OCI-LY7 (cell line): ENCODE data around the gene HDAC7. TPM values are rescaled to one million over a fixed set of nuclear protein-coding genes. Genes with fewer than 3 reads are reported as not detected.

Source experiments
- BruUV-seq: library from RNA; stranded (reverse); fragments of 400-500 nt; replicated peaks from 2 replicates; lab custom pipeline; 2021; lab: Mats Ljungman, UMichigan
- CTCF ChIA-PET: fragments of 300-600 bp; sonication (Branson Sonifier 250); formaldehyde crosslinking; loops from one replicate; lab custom pipeline; 2022; ENCODE audit warnings: antibody characterized with exemption; ENCODE audit not compliant: unreplicated experiment; lab: Charles Lee
- POLR2A ChIA-PET: fragments of 300-600 bp; sonication (Branson Sonifier 250); formaldehyde crosslinking; loops from one replicate; lab custom pipeline; 2022; ENCODE audit warnings: antibody characterized with exemption; lab: Charles Lee
- DNase-seq: peaks from one replicate; pipeline ENCODE4 v3.0.0-alpha.2; 2015; ENCODE audit warnings: low spot score
- H2AFZ ChIP-seq: fragments of 200-600 bp; sonication (generic), shearing (Covaris generic); 2 replicates; pipeline ENCODE4 v1.6.1; 2014; ENCODE audit warnings: mild to moderate bottlenecking, antibody characterized with exemption, low read length, moderate library complexity
- H3K27ac ChIP-seq: fragments of 200-600 bp; sonication (generic); 2 replicates; pipeline ENCODE4 v1.5.1; 2014; ENCODE audit warnings: mixed run types, low read depth, mild to moderate bottlenecking, moderate library complexity, low read length, inconsistent platforms; ENCODE audit not compliant: poor library complexity, severe bottlenecking
- H3K36me3 ChIP-seq: fragments of 200-600 bp; sonication (generic); 2 replicates; pipeline ENCODE4 v1.6.1; 2014; ENCODE audit warnings: mild to moderate bottlenecking, antibody characterized with exemption, low read length, moderate library complexity, mixed read lengths; ENCODE audit not compliant: insufficient read depth
- H3K4me1 ChIP-seq: fragments of 200-600 bp; sonication (generic); 2 replicates; pipeline ENCODE4 v1.5.1; 2014; ENCODE audit warnings: mild to moderate bottlenecking, low read length; ENCODE audit not compliant: insufficient read depth, poor library complexity, severe bottlenecking
- H3K4me2 ChIP-seq: fragments of 200-600 bp; sonication (generic); 2 replicates; pipeline ENCODE4 v1.6.1; 2014; ENCODE audit warnings: mild to moderate bottlenecking, low read length
- H3K4me3 ChIP-seq: fragments of 200-600 bp; sonication (generic); 2 replicates; pipeline ENCODE4 v1.5.1; 2014; ENCODE audit warnings: mild to moderate bottlenecking, low read depth, low read length; ENCODE audit not compliant: poor library complexity, severe bottlenecking
- H3K79me2 ChIP-seq: fragments of 200-600 bp; sonication (generic); 2 replicates; pipeline ENCODE4 v1.6.1; 2016; ENCODE audit warnings: low read depth, mild to moderate bottlenecking, low read length, moderate library complexity, mixed read lengths; ENCODE audit not compliant: insufficient read depth
- H3K9me2 ChIP-seq: fragments of 200-600 bp; sonication (generic); 2 replicates; pipeline ENCODE4 v1.6.1; 2016; ENCODE audit warnings: mild to moderate bottlenecking, low read length, mixed read lengths; ENCODE audit not compliant: insufficient read depth
- H3K9me3 ChIP-seq: fragments of 200-600 bp; sonication (generic); 2 replicates; pipeline ENCODE4 v1.6.1; 2014; ENCODE audit warnings: mild to moderate bottlenecking, mixed run types, low read length, mixed read lengths
- H4K20me1 ChIP-seq: fragments of 200-600 bp; sonication (generic); 2 replicates; pipeline ENCODE4 v1.6.1; 2014; ENCODE audit warnings: mild to moderate bottlenecking, antibody characterized with exemption, low read length, moderate library complexity, mixed read lengths; ENCODE audit not compliant: insufficient read depth
- CTCF ChIP-seq: fragments of 200-600 bp; sonication (generic); conservative IDR thresholded peaks from 2 replicates; pipeline ENCODE4 v1.5.1; 2014; ENCODE audit warnings: mild to moderate bottlenecking, antibody characterized with exemption, low read length, moderate library complexity, mixed read lengths
- EZH2phosphoT487 ChIP-seq: fragments of 200-600 bp; sonication (generic); IDR thresholded peaks from 2 replicates; pipeline ENCODE4 v1.6.1; 2018; ENCODE audit warnings: low read depth, borderline replicate concordance, mild to moderate bottlenecking, mixed run types, antibody characterized with exemption, low read length, moderate library complexity, mixed read lengths
- intact Hi-C: fragments of 100-400 bp; cut with micrococcal nuclease; formaldehyde crosslinking; loops from one replicate; pipeline ENCODE4 v1.10.0; 2022; ENCODE audit not compliant: unreplicated experiment
- total RNA-seq, 2 experiments: library from RNA; depleted of rRNA in 1 of 2; stranded (reverse); fragments of >200 nt in 1 of 2; shearing (Covaris generic) in 1 of 2; gene quantifications; 2 replicates each; pipeline ENCODE4 v1.2.3, GENCODE V29; 2014 to 2022

The HDAC7 gene
- total RNA-seq, 2 experiments from 2014 or later, result 45.9 to 131 TPM

- no peak for DNase-seq
- peaks cover 37% of the 10 kb centered on the region for H3K4me1 ChIP-seq
- H3K9me3 ChIP-seq, result no peaks in the 10 kb centered on the region
- no peak overlapping the region for H2AFZ ChIP-seq
- no TSS peak for BruUV-seq
- H3K4me3 ChIP-seq, result no peak overlapping the region
- no peak overlapping the region for H3K4me2 ChIP-seq
- H3K9me2 ChIP-seq, result no peaks in the 10 kb centered on the region
- TF ChIP-seq EZH2phosphoT487 (no peak), CTCF (no peak)
- ChIA-PET POLR2A (interaction anchor here (0.6 to 2.4 kb wide), 3 partner anchors 11 to 38 kb away, joined by 3 to 17 read pairs (median 3); no protein-coding TSS in a partner anchor), CTCF (interaction anchor here (0.6 to 2.7 kb wide), 3 partner anchors 17 to 38 kb away, joined by 3 to 13 read pairs (median 4); no protein-coding TSS in a partner anchor)
- H3K27ac ChIP-seq, result no peak overlapping the region
- H4K20me1 ChIP-seq, result peaks cover 10% of the 10 kb centered on the region; the same call in 1 of the 2 replicates
- H3K36me3 ChIP-seq, result peaks cover 43% of the 10 kb centered on the region
- peaks cover 2% of the 10 kb centered on the region; the same call in 1 of the 2 replicates for H3K79me2 ChIP-seq
- intact Hi-C loops, result no loop called here
Measured at GRCh38 chr12:47800582-47800981, 19.1 kb downstream of the HDAC7 start.

- Histone ChIP-seq H4K20me1 (0 out of 2 replicates have a peak, but pooled peaks cover 7% of the 10 kb centered on the region), H3K4me2 (no peak overlapping the region), H3K4me1 (peaks cover 30% of the 10 kb centered on the region), H3K36me3 (peaks cover 42% of the 10 kb centered on the region), H3K9me3 (no peaks in the 10 kb centered on the region), H3K4me3 (no peak overlapping the region), H3K79me2 (no peaks in the 10 kb centered on the region), H3K9me2 (no peaks in the 10 kb centered on the region), H3K27ac (no peak overlapping the region), H2AFZ (no peak overlapping the region)
- intact Hi-C loops, result no loop called here
- no peak for TF ChIP-seq EZH2phosphoT487
- no peak for TF ChIP-seq CTCF
- ChIA-PET POLR2A (interaction anchor here (1.2 kb wide), 1 partner anchor 39 kb away, joined by 3 read pairs; no protein-coding TSS in a partner anchor), CTCF (interaction anchor here (1.3 to 3.5 kb wide), 3 partner anchors 18 to 39 kb away, joined by 3 to 28 read pairs (median 17); no protein-coding TSS in a partner anchor)
- BruUV-seq, result no TSS peak
- no peak for DNase-seq
Measured at GRCh38 chr12:47799357-47799955, 20.2 kb downstream of the HDAC7 start.
